22Rv1 (cell line): ENCODE measurements around the gene IFT74.
"Not testable (repeated sequence)": the region's sequence is repeated elsewhere in the genome, so short reads cannot be mapped to it uniquely, and the experiment has no call there.

ENCODE experiments used
- ZFX ChIP-seq: fragments of 450-650 bp; IDR thresholded peaks from 2 replicates; pipeline ENCODE4 v1.6.1; 2017; ENCODE audit warnings: antibody characterized with exemption, borderline replicate concordance
- TF ChIP-seq, protein P1 (sequence below): fragments of 450-650 bp; IDR thresholded peaks from 2 replicates; pipeline ENCODE4 v1.5.1; 2017; ENCODE audit warnings: mild to moderate bottlenecking

DNA sequence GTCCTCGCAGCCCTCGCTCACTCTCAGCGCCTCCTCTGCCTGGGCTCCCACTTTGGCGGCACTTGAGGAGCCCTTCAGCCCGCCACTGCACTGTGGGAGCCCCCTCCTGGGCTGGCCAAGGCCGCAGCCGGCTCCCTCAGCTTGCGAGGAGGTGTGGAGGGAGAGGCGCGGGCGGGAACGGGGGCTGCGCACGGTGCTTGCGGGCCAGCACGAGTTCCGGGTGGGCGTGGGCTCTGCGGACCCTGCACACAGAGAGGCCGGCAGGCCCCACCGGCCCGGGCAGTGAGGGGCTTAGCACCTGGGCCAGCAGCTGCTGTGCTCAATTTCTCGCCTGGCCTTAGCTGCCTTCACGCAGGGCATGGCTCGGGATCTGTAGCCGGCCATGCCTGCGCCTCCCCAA, 136.3 kb downstream of the IFT74 start:
- TF ChIP-seq, protein P1, sequence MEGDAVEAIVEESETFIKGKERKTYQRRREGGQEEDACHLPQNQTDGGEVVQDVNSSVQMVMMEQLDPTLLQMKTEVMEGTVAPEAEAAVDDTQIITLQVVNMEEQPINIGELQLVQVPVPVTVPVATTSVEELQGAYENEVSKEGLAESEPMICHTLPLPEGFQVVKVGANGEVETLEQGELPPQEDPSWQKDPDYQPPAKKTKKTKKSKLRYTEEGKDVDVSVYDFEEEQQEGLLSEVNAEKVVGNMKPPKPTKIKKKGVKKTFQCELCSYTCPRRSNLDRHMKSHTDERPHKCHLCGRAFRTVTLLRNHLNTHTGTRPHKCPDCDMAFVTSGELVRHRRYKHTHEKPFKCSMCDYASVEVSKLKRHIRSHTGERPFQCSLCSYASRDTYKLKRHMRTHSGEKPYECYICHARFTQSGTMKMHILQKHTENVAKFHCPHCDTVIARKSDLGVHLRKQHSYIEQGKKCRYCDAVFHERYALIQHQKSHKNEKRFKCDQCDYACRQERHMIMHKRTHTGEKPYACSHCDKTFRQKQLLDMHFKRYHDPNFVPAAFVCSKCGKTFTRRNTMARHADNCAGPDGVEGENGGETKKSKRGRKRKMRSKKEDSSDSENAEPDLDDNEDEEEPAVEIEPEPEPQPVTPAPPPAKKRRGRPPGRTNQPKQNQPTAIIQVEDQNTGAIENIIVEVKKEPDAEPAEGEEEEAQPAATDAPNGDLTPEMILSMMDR, result not testable (repeated sequence)
- not testable (repeated sequence) for TF ChIP-seq ZFX
